ENCODE data around the gene DUSP15.
"Not testable (repeated sequence)": the region's sequence is repeated elsewhere in the genome, so short reads cannot be mapped to it uniquely, and the experiment has no call there.

DUSP15 gene

DNA sequence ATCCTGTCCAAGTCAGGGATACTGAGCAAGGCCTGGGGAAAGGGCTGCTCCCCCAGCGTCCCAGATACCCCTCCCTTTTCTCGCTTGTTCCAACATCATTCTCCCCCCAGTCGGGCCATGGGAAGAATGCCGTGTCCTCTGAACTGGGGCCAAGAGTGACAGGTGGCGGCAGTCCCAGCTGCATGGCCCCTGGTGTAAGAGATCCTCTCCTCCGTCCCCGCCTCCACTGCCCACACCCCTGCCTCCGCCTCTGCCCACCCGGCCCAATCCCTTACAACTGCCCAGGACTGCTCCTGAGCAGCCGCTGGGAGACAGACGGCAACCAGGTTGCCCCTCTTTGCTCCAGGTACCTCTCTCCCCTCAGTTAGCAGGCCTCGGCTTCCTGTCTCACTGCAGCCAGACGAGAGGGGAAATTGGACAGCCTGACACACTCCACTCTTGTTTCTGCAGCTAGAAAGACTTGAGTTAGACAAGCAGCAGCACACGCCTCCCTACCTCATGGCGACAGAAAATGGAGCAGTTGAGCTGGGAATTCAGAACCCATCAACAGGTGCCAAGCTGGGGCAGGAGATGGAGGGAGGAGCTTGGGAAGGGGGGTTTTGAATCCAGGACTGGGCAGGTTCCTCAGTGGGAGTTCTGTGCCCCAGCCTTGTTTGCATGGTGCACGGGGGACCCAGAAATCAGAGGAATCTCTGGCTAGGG, 51.1 kb downstream of the DUSP15 start, which contains the start of gene MYLK2:
TSS of gene MYLK2 (plus strand) at position 274 of the 702 bp plus-strand sequence. CDS start at position 499, 225 bp downstream.
- DNase-seq: no peak

DNA sequence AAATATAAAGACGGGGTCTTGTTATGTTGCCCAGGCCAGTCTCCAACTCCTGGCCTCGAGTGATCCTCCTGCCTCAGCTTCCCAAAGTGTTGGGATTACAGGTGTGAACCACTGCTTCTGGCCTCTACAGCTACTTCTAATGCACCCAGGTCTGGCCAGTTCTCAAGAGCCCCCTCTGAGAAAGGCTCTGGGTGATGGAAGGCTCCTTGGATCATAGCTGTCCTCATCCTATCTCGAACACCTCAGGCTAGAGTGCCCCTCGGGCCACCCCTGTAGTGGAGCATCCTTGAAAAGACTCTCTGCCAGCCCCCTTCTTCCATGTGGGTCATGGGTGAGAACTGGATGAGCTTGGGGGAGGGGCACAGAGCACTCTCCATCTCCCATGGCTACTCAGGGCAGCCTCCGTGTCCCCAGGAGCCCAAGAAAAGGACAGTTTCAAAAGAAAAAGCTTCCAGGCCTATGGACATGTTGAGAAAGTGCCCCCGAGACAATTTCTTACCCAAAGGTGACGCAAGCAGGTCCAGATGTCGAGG, 51.9 kb downstream of the DUSP15 start:
- no peak for DNase-seq

DNA sequence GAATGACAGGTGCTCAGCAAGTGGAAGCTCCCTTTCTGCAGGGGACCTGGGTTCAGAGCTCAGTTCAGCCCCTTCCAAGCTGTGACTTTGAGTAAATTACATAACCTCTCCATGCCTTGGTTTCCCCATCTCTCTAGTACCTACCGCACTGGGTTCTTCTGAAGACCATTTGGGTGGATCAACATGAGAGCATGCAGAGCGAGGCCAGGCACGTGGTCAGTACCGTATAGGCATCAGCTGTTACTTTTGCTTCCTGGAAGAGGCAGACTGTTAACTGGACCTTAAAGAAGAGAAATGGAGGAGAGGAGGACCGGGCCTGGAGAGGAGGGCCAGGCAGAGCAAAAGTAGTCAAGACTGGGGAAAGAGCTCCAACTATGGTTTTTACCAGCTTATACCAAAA, 52.9 kb downstream of the DUSP15 start:
- no peak for DNase-seq

DNA sequence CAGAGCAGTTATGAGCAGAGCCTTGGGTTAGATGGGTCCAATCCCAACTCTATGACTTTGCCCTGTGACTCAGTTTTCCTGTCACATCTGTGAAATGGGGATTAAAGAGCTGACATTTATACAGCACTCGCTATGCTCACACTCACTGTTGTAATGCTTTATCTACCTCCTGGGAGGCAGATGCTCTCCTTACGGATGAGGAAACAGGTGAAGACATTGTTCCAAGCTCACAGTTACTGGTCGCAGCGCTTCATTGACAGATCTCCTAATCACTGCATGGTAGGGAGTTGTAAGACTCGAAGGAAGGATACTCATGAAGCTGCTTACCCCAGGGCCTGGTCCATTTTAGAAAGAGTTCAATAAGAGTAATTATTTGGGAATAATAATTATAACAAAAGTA, 54.1 kb downstream of the DUSP15 start:
- no peak for DNase-seq

DNA sequence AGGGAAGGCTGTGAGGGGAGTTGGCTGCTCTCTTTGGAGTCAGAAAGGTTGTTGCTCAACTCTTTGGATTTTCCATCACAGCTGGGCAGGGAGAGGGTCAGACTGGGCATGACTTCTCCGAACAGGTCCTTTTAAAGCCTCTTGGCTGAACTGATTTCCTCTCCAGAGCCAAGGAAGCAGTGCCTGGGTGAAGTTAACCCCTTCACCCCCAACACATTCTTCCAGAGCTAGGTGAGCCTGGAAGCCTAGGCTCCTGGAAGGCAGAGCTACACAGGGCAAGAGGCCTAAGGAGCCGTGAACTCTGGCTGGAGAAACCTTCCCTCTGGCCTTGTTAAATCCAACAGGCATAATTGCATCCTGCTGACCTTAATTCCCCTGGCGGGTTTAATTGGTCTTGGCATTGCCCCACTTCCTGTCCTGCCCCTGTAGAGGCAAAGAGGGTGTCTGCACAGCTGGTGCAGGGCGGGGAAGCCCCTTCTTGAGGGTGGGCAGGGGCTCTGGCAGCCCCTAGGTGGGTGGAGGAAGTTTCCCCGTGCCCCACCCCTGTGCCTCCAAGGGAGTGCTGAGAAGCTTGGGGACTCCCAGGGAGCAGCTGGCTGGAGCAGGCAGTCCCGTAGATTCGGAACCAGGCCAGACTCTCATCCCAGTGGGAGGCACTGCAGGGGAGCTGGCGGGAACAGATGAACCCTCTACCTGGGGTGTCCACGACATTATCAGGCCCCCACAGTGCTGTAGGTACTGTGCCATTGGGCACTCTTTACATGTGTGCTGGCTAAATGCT, 54.7 kb downstream of the DUSP15 start:
- DNase-seq: no peak

DNA sequence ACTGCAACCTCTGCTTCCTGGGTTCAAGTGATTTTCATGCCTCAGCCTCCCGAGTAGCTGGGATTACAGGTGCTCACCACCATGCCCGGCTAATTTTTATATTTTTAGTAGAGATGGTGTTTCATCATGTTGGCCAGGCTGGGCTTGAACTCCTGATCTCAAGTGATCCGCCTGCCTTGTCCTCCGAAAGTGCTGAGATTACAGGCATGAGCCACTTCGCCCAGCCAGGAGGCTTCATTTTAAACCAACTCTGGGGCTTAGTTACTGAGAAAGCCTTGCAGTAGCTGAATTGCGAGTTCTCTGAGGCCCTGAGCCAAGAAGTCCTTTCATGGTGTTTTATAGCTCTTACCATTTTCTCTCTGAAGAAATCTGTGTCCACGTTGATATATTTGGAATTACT, 56.2 kb downstream of the DUSP15 start:
- not testable (repeated sequence) for DNase-seq

DNA sequence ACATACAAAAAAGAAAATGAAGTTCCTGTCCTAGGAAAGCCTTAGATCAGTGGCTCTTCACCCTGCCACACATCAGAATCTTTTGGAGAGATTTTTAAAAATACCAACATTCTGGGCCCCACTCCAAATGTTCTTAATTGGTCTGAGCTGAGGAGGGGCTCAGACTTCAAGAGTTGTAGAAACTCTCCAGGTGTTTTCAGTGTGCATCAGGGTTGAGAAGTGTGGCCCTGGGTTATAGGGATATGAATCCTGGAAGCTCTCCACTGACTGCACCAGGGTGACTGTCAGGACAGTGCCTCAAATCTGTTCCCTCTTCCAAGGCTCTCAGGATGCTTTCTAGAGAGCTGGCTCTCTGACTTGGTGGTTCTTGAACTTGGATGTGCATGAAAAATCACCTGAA, 56.7 kb downstream of the DUSP15 start:
- DNase-seq: no peak

DNA sequence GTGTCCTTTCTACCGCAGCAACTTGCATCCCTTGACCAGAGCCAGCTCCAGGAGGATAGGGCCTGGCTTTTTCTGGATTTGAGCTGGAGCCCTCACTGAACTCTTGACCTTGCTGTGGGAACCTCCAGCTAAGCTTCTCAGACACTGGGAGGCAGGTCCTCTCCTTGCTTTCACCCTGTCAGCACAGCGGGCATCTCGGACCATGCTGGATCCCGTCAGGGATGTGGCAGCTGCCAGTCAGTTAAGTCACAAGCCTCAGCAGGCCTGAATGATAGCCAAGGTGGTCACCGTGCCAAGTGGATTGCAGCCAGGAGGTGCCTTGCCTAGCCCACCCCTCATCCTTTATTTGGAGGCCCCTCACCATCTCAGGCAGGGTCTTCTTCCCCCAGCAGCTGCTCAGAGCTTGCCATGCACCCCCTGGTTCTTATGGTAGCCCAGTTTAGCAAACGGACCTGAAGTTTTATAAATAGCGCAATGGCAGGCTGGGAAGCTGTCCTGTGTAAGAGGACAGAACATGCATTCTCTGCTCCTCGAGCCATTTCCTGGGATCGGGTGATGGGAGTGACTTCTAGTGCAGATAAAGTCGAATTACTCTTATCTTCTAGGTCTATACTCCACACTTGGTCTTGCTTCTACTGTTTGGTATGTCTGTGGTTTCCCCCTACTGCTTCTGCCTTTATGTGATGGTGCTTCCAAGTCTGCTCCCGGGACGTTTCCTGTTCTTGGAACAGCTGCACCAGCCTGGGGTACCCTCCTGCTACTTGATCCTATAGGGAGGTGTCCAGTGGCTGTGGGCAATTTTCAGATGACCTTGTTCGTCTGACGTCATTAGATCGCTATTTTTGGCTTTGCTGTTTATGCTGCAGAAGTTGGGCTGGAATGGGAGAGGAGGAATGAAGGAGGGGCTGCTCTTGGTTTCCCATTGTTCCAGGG, 58.3 kb downstream of the DUSP15 start:
- peak; percentile 24 for DNase-seq

DNA sequence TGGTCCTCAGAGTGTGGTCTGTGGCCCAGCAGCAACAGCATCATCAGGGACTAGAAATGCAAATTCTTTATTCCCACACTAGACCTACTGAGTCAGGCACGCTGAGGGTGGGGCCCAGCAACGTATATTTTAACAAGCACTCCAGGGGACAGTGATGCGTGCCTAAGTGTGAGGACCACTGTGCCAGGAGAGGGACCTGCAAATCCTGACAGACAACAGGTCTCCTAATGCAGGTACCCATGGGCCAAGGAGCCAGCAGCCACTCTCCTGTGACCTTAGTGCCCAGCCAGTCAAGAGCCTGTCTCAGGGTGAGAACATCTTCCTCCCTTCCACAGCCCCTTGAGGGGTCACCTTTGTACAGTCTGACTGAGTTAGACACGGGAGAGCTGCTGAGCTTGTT, 59.1 kb downstream of the DUSP15 start:
- no peak for DNase-seq
